IMR-90 (cell line): ENCODE data around the gene CFAP97D2. TPM values are rescaled to one million over a fixed set of nuclear protein-coding genes. Genes with fewer than 3 reads are reported as not detected.

Source experiments
- ATAC-seq: fragments of 200-7000 bp; cut with Tn5 transposase; 2 replicates; pipeline ENCODE4 v1.9.1; 2020; ENCODE audit warnings: low read depth, mild to moderate bottlenecking, moderate library complexity
- BruUV-seq: library from RNA; stranded (reverse); fragments of 400-500 nt; replicated peaks from 2 replicates; lab custom pipeline; 2021; lab: Mats Ljungman, UMichigan
- CTCF ChIA-PET: fragments of 300-600 bp; formaldehyde crosslinking; extraction: SDS; loops from one replicate; lab custom pipeline; 2021; ENCODE audit warnings: antibody characterized with exemption; lab: Yijun Ruan, JAX
- POLR2A ChIA-PET: fragments of 300-600 bp; sonication (Branson Sonifier 250); formaldehyde crosslinking; loops from one replicate; lab custom pipeline; 2022; ENCODE audit warnings: antibody characterized with exemption; ENCODE audit not compliant: unreplicated experiment; lab: Charles Lee
- DNase-seq: peaks from one replicate; pipeline ENCODE4 v3.0.0; 2013
- H2AFZ ChIP-seq: replicated peaks from 2 replicates; pipeline ENCODE3; 2013; ENCODE audit warnings: low read length, mild to moderate bottlenecking; ENCODE audit not compliant: poor library complexity
- H2AK5ac ChIP-seq: 2 replicates; pipeline ENCODE4 v1.6.1; 2013; ENCODE audit warnings: low read depth, low read length, inconsistent platforms
- H2AK9ac ChIP-seq: replicated peaks from 2 replicates; pipeline ENCODE3; 2013; ENCODE audit warnings: mild to moderate bottlenecking, low read depth, low read length, moderate library complexity; ENCODE audit not compliant: poor library complexity
- H2BK120ac ChIP-seq: 2 replicates; pipeline ENCODE4 v1.6.1; 2013; ENCODE audit warnings: low read depth, low read length, inconsistent platforms
- H2BK15ac ChIP-seq: 3 replicates; pipeline ENCODE4 v1.6.1; 2013; ENCODE audit warnings: low read depth, low read length, inconsistent platforms
- H2BK20ac ChIP-seq: 2 replicates; pipeline ENCODE4 v1.6.1; 2013; ENCODE audit warnings: low read depth, mild to moderate bottlenecking, inconsistent platforms, low read length, moderate library complexity
- H2BK5ac ChIP-seq: 2 replicates; pipeline ENCODE4 v1.6.1; 2013; ENCODE audit warnings: mild to moderate bottlenecking, low read depth, low read length, inconsistent platforms; ENCODE audit not compliant: poor library complexity, severe bottlenecking
- H3K14ac ChIP-seq: replicated peaks from 2 replicates; pipeline ENCODE4 v1.6.1; 2013; ENCODE audit warnings: low read depth, low read length, inconsistent platforms
- H3K18ac ChIP-seq: 2 replicates; pipeline ENCODE4 v1.6.1; 2013; ENCODE audit warnings: low read depth, low read length, control low read depth
- H3K23ac ChIP-seq: 2 replicates; pipeline ENCODE4 v1.6.1; 2013; ENCODE audit warnings: low read depth, low read length, inconsistent platforms
- H3K27ac ChIP-seq: 2 replicates; pipeline ENCODE4 v1.5.1; 2013; ENCODE audit warnings: mild to moderate bottlenecking, control low read depth, low read length; ENCODE audit not compliant: insufficient read depth
- H3K27me3 ChIP-seq: 2 replicates; pipeline ENCODE4 v1.6.1; 2013; ENCODE audit warnings: low read length; ENCODE audit not compliant: control insufficient read depth, insufficient read depth
- H3K36me3 ChIP-seq: 2 replicates; pipeline ENCODE4 v1.6.1; 2013; ENCODE audit warnings: low read length, mixed read lengths; ENCODE audit not compliant: control insufficient read depth, insufficient read depth
- H3K4ac ChIP-seq: 2 replicates; pipeline ENCODE4 v1.6.1; 2013; ENCODE audit warnings: low read depth, low read length, inconsistent platforms
- H3K4me1 ChIP-seq: 2 replicates; pipeline ENCODE4 v1.6.1; 2013; ENCODE audit warnings: low read length, mixed read lengths; ENCODE audit not compliant: control insufficient read depth, insufficient read depth
- H3K4me2 ChIP-seq: 2 replicates; pipeline ENCODE4 v1.6.1; 2013; ENCODE audit warnings: low read depth, mild to moderate bottlenecking, control low read depth, low read length, moderate library complexity
- H3K4me3 ChIP-seq: 2 replicates; pipeline ENCODE4 v1.5.1; 2013; ENCODE audit warnings: low read depth, mild to moderate bottlenecking, control low read depth, low read length, moderate library complexity; ENCODE audit not compliant: insufficient read depth
- H3K56ac ChIP-seq: 2 replicates; pipeline ENCODE4 v1.6.1; 2013; ENCODE audit warnings: low read length, inconsistent platforms; ENCODE audit not compliant: insufficient read depth; ENCODE audit errors: extremely low read depth
- H3K79me1 ChIP-seq, 2 experiments: 2 replicates each; pipeline ENCODE4 v1.6.1; 2013; ENCODE audit warnings: low read length in 2 of 2, inconsistent platforms in 1 of 2, low read depth in 1 of 2
- H3K9ac ChIP-seq: 2 replicates; pipeline ENCODE4 v1.6.1; 2013; ENCODE audit warnings: low read depth, low read length, control low read depth
- H3K9me1 ChIP-seq: 2 replicates; pipeline ENCODE4 v1.6.1; 2013; ENCODE audit warnings: low read length, inconsistent platforms; ENCODE audit not compliant: insufficient read depth
- H3K9me3 ChIP-seq: 2 replicates; pipeline ENCODE4 v1.6.1; 2013; ENCODE audit warnings: low read length; ENCODE audit not compliant: control insufficient read depth, insufficient read depth
- H4K20me1 ChIP-seq: 2 replicates; pipeline ENCODE4 v1.6.1; 2013; ENCODE audit warnings: low read length, inconsistent platforms; ENCODE audit not compliant: insufficient read depth
- H4K5ac ChIP-seq: 2 replicates; pipeline ENCODE4 v1.6.1; 2013; ENCODE audit warnings: mild to moderate bottlenecking, low read depth, low read length, control low read depth
- H4K8ac ChIP-seq, 2 experiments: 2 replicates each; pipeline ENCODE4 v1.6.1; 2013; ENCODE audit warnings: low read depth in 2 of 2, low read length in 2 of 2, control low read depth in 1 of 2, inconsistent platforms in 1 of 2
- H4K91ac ChIP-seq: 2 replicates; pipeline ENCODE4 v1.6.1; 2013; ENCODE audit warnings: low read depth, low read length, inconsistent platforms; ENCODE audit not compliant: insufficient read depth
- BHLHE40 ChIP-seq: fragments of 150-350 bp; IDR thresholded peaks from 2 replicates; pipeline ENCODE4 v1.6.1; 2016; ENCODE audit warnings: mild to moderate bottlenecking, low read depth, low read length
- CEBPB ChIP-seq: IDR thresholded peaks from 2 replicates; pipeline ENCODE4 v1.6.1; 2012; ENCODE audit warnings: low read depth, low read length, improper control_type of control experiment
- CTCF ChIP-seq: conservative IDR thresholded peaks from 2 replicates; pipeline ENCODE4 v1.5.1; 2012; ENCODE audit warnings: mild to moderate bottlenecking, low read depth, low read length, improper control_type of control experiment
- NFE2L2 ChIP-seq: fragments of 150-350 bp; IDR thresholded peaks from 2 replicates; pipeline ENCODE4 v1.6.1; 2016; ENCODE audit warnings: low read depth, mild to moderate bottlenecking, low read length
- RFX5 ChIP-seq: IDR thresholded peaks from 2 replicates; pipeline ENCODE4 v1.8.0; 2012; ENCODE audit warnings: low read depth, mild to moderate bottlenecking, low read length, moderate library complexity
- WGBS, 2 experiments: methylation state at CpG; one replicate each; pipeline versions ENCODE4 v1.1.5 to v1.1.7; 2013; ENCODE audit warnings: missing lambda C conversion rate in 2 of 2; ENCODE audit not compliant: insufficient read length in 1 of 2; ENCODE audit errors: extremely low coverage in 2 of 2; 5-methylcytosine and 5-hydroxymethylcytosine counted together
- dilution Hi-C: fragments of 300-500 bp; cut with HindIII; formaldehyde crosslinking; loops from one replicate; pipeline ENCODE4 v1.14.3; 2018; ENCODE audit warnings: low sequenced_read_pairs; ENCODE audit not compliant: unreplicated experiment
- in situ Hi-C: fragments of 300-500 bp; cut with MboI; formaldehyde crosslinking; loops from 3 replicates; pipeline ENCODE4 v1.14.3; 2019; ENCODE audit warnings: low sequenced_read_pairs, inconsistent platforms, mixed read lengths
- intact Hi-C: fragments of 100-400 bp; cut with micrococcal nuclease; formaldehyde crosslinking; loops from 2 replicates; pipeline ENCODE4 v1.10.0; 2022
- polyA plus RNA-seq, 3 experiments: library from polyadenylated mRNA; depleted of rRNA; stranded (reverse); fragments of >200 nt; gene quantifications; 2 replicates each; pipeline ENCODE4 v1.2.3, GENCODE V29; 2012; ENCODE audit warnings: low replicate concordance in 1 of 3
- total RNA-seq: library from RNA; depleted of rRNA; stranded (reverse); fragments of >200 nt; gene quantifications from 2 replicates; pipeline ENCODE4 v1.2.3, GENCODE V29; 2012

Gene CFAP97D2
- total and polyA plus RNA-seq, 2 of the 4 experiments (the other 2 are of a cell fraction), result not detected

DNA sequence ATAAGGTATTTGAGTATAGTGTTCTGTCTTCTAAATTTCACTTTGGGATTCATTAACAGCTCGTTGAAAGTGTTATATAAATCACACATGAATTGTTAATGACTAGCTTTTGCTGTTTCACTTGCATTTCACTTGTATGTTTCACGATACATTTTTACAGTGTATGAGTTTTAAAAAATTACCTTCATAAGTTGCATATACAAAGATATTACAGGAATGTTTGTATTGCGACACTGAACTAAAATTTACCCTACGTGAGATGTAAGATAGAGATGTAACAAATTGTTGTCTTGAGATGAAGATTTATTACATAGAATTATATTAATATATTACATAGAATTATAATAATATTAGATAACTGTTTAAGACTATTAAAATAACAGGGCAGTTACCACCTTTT lies 57.2 kb downstream of the CFAP97D2 start:
- intact Hi-C loops, result no loop called here
- H3K4me2 ChIP-seq, result peak overlapping the region; percentile 87
- no peak overlapping the region for H4K8ac ChIP-seq
- TF ChIP-seq RFX5 (no peak), BHLHE40 (no peak), CTCF (no peak), CEBPB (peak; percentile 78), NFE2L2 (no peak)
- no peak overlapping the region for H3K56ac ChIP-seq
- H3K4ac ChIP-seq, result no peak overlapping the region
- peak overlapping the region; percentile 99 for H3K4me3 ChIP-seq
- DNase-seq (no peak), ATAC-seq (no peak)
- peaks cover 31% of the 10 kb centered on the region for H3K36me3 ChIP-seq
- H3K9me1 ChIP-seq, result 0 out of 2 replicates have a peak, but pooled peaks cover 2% of the 10 kb centered on the region
- H3K18ac ChIP-seq, result no peak overlapping the region
- no TSS peak for BruUV-seq
- dilution Hi-C loops, result no loop called here
- no peak overlapping the region for H2AFZ ChIP-seq
- H3K23ac ChIP-seq, result peak overlapping the region; percentile 87; the same call in 1 of the 2 replicates
- H2AK9ac ChIP-seq, result no peak overlapping the region
- ChIA-PET POLR2A (interaction anchor here (0.6 kb wide), 1 partner anchor 29 kb away, joined by 3 read pairs; no protein-coding TSS in a partner anchor), CTCF (no interaction called here)
- no peak overlapping the region for H2BK5ac ChIP-seq
- in situ Hi-C loops, result no loop called here
- no peak overlapping the region for H3K27ac ChIP-seq
- no peaks in the 10 kb centered on the region for H3K9me3 ChIP-seq
- peaks cover 10% of the 10 kb centered on the region; the same call in 1 of the 2 replicates for H4K20me1 ChIP-seq
- no peak overlapping the region for H3K14ac ChIP-seq
- H2BK120ac ChIP-seq, result no peak overlapping the region
- peak overlapping the region; percentile 98; the same call in 1 of the 2 replicates for H3K9ac ChIP-seq
- no peak overlapping the region for H2BK20ac ChIP-seq
- WGBS, 2 experiments, result no CpG with 5 or more reads among the region's 4 CpGs
- H3K27me3 ChIP-seq, result no peaks in the 10 kb centered on the region
- H4K5ac ChIP-seq, result no peak overlapping the region
- no peak overlapping the region for H4K91ac ChIP-seq
- no peaks in the 10 kb centered on the region for H3K4me1 ChIP-seq
- no peak overlapping the region for H2AK5ac ChIP-seq
- no peak overlapping the region for H2BK15ac ChIP-seq
- H3K79me1 ChIP-seq, result peaks cover 24 to 42% of the 10 kb centered on the region in 2 experiments
